Peyer's patch (tissue), 4 donors: Measurements from ENCODE around the gene GALNT2.

Experiments used
- POLR2A ChIP-seq, 2 donors: fragments of 450-650 bp; IDR thresholded peaks; one replicate each; pipeline ENCODE4 v1.5.1; 2017; ENCODE audit warnings: antibody characterized with exemption in 2 of 2, mild to moderate bottlenecking in 2 of 2, moderate library complexity in 2 of 2
- TF ChIP-seq, protein P1 (sequence below), 6 experiments: fragments of 450-650 bp in 4 of 6; fragments of 200-600 bp in 2 of 6; sonication (generic) in 1 of 6; IDR thresholded peaks; one replicate each; pipeline ENCODE4 v1.5.1; 2017 to 2019; ENCODE audit warnings: antibody characterized with exemption in 6 of 6, mild to moderate bottlenecking in 3 of 6, moderate library complexity in 1 of 6

DNA sequence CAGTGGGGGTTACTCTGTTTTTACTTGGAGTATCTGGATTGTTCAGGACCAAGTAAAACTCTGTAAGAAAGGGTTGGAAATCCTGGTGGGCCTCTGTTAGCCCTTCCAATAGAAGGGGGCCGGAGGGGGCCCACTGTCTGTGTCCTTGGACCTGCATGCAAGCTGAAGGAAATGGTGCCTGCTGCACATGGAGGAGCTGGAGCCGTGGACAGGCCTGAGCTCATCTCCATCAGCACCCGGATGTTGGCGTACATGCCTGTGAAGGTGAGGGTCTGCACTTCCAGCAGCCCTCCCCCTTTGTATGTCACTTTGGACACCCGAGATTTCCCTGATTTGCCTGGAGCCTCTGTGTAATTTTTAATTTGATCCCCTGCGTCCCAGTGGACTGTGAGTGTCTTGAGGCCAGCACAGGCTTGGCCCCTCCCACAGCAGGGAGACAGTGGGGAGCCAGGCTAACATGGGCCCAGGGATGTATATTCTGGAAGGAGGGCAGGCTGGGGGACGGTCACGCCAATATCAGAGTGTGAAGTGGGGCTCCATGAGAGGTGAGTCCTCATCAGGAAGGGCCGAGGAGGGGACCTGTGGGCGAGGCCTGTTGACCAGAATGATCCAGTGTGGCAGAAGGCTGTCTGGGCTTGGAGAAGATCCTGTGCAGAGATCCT is 16.8 kb downstream of the GALNT2 start:
- TF ChIP-seq, protein P1, sequence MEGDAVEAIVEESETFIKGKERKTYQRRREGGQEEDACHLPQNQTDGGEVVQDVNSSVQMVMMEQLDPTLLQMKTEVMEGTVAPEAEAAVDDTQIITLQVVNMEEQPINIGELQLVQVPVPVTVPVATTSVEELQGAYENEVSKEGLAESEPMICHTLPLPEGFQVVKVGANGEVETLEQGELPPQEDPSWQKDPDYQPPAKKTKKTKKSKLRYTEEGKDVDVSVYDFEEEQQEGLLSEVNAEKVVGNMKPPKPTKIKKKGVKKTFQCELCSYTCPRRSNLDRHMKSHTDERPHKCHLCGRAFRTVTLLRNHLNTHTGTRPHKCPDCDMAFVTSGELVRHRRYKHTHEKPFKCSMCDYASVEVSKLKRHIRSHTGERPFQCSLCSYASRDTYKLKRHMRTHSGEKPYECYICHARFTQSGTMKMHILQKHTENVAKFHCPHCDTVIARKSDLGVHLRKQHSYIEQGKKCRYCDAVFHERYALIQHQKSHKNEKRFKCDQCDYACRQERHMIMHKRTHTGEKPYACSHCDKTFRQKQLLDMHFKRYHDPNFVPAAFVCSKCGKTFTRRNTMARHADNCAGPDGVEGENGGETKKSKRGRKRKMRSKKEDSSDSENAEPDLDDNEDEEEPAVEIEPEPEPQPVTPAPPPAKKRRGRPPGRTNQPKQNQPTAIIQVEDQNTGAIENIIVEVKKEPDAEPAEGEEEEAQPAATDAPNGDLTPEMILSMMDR (IDR thresholded peaks at IDR 0.05) = no peak
- no peak for TF ChIP-seq POLR2A (IDR thresholded peaks at IDR 0.05)
